ENCODE results near the gene LCP1.

- TF ChIP-seq CTCF (IDR thresholded peaks at IDR 0.05) (no peak), POLR2A (IDR thresholded peaks at IDR 0.05) (no peak)
Observed at GRCh38 chr13:46150134-46150693, 31.8 kb downstream of the LCP1 start.
